C4-2B (cell line): ENCODE data around the gene GJC2.

Experiments used
- H3K27ac ChIP-seq: fragments of 450-650 bp; 2 replicates; pipeline ENCODE4 v1.5.1; 2017
- CTCF ChIP-seq: fragments of 450-650 bp; conservative IDR thresholded peaks from 2 replicates; pipeline ENCODE4 v1.5.1; 2017; ENCODE audit warnings: mild to moderate bottlenecking
- ZFX ChIP-seq: fragments of 450-650 bp; IDR thresholded peaks from 2 replicates; pipeline ENCODE4 v1.6.1; 2017

GJC2 gene

GRCh38 chr1:228150461-228151179 is 890 bp downstream of the GJC2 start:
- H3K27ac ChIP-seq, result no peak overlapping the region
- TF ChIP-seq ZFX, result no peak
- no peak for TF ChIP-seq CTCF

GRCh38 chr1:228151180-228151925 is 1.6 kb downstream of the GJC2 start:
- TF ChIP-seq CTCF, result no peak
- no peak for TF ChIP-seq ZFX
- no peak overlapping the region for H3K27ac ChIP-seq

- no peak overlapping the region for H3K27ac ChIP-seq
- no peak for TF ChIP-seq ZFX
- TF ChIP-seq CTCF, result no peak
These were observed 2.6 kb downstream of the GJC2 start for GRCh38 chr1:228152097-228152917.

GRCh38 chr1:228152918-228153258 is 3.2 kb downstream of the GJC2 start:
- H3K27ac ChIP-seq, result no peak overlapping the region
- no peak for TF ChIP-seq ZFX

GRCh38 chr1:228154021-228154669 is 4.4 kb downstream of the GJC2 start:
- TF ChIP-seq ZFX, result no peak
- TF ChIP-seq CTCF, result no peak
- no peak overlapping the region for H3K27ac ChIP-seq

- H3K27ac ChIP-seq, result no peak overlapping the region
- TF ChIP-seq CTCF (no peak), ZFX (no peak)
These were observed 5.2 kb downstream of the GJC2 start for GRCh38 chr1:228154670-228155571.
